HG03097 (cell line): ENCODE data around the gene FAM114A1.
"Not testable (repeated sequence)": the region's sequence is repeated elsewhere in the genome, so short reads cannot be mapped to it uniquely, and the experiment has no call there.

Source experiments
- ATAC-seq: cut with Tn5 transposase; IDR thresholded peaks from one replicate; pipeline ENCODE4 v1.9.1; 2021; ENCODE audit not compliant: unreplicated experiment, low FRiP score

The FAM114A1 gene

GRCh38 chr4:38898245-38898644 lies 30.6 kb downstream of the FAM114A1 start:
- no peak for ATAC-seq

- ATAC-seq, result no peak
Measured at GRCh38 chr4:38902221-38902620, 34.6 kb downstream of the FAM114A1 start.

GRCh38 chr4:38902695-38903094 lies 35.1 kb downstream of the FAM114A1 start:
- ATAC-seq, result no peak

GRCh38 chr4:38904090-38904666 lies 36.6 kb downstream of the FAM114A1 start:
- ATAC-seq, result no peak

- no peak for ATAC-seq
Measured at GRCh38 chr4:38904682-38905081, 37.1 kb downstream of the FAM114A1 start.

- no peak for ATAC-seq
Measured at GRCh38 chr4:38905652-38906385, 38.2 kb downstream of the FAM114A1 start.

- ATAC-seq, result no peak
Measured at GRCh38 chr4:38907696-38908270, 40.2 kb downstream of the FAM114A1 start.

- ATAC-seq, result no peak
Measured at GRCh38 chr4:38909015-38909414, 41.4 kb downstream of the FAM114A1 start.

GRCh38 chr4:38911257-38911656 lies 43.7 kb downstream of the FAM114A1 start:
- ATAC-seq, result no peak

- no peak for ATAC-seq
Measured at GRCh38 chr4:38914854-38915253, 47.2 kb downstream of the FAM114A1 start.

- ATAC-seq, result not testable (repeated sequence)
Measured at GRCh38 chr4:38916267-38916666, 48.7 kb downstream of the FAM114A1 start.

GRCh38 chr4:38917481-38918025 lies 49.9 kb downstream of the FAM114A1 start:
- ATAC-seq, result no peak

GRCh38 chr4:38919494-38919893 lies 51.9 kb downstream of the FAM114A1 start:
- no peak for ATAC-seq

- ATAC-seq, result no peak
Measured at GRCh38 chr4:38920186-38920585, 52.6 kb downstream of the FAM114A1 start.

- no peak for ATAC-seq
Measured at GRCh38 chr4:38920677-38921076, 53.1 kb downstream of the FAM114A1 start.

- no peak for ATAC-seq
Measured at GRCh38 chr4:38921151-38921550, 53.5 kb downstream of the FAM114A1 start.

GRCh38 chr4:38923746-38924145 lies 56.1 kb downstream of the FAM114A1 start:
- ATAC-seq, result no peak

GRCh38 chr4:38924353-38924752 lies 56.7 kb downstream of the FAM114A1 start:
- no peak for ATAC-seq

GRCh38 chr4:38925492-38926413 lies 58.1 kb downstream of the FAM114A1 start:
- ATAC-seq, result no peak

- ATAC-seq, result no peak
Measured at GRCh38 chr4:38926896-38927295, 59.3 kb downstream of the FAM114A1 start.

- ATAC-seq, result no peak
Measured at GRCh38 chr4:38928568-38928967, 61.0 kb downstream of the FAM114A1 start.
